ENCODE results near the gene RAPGEF3. TPM values are rescaled to one million over a fixed set of nuclear protein-coding genes. Genes with fewer than 3 reads are reported as not detected.

RAPGEF3 gene
- total RNA-seq, 2 donors from 2014 or later: 27.3 to 35.9 TPM

DNA sequence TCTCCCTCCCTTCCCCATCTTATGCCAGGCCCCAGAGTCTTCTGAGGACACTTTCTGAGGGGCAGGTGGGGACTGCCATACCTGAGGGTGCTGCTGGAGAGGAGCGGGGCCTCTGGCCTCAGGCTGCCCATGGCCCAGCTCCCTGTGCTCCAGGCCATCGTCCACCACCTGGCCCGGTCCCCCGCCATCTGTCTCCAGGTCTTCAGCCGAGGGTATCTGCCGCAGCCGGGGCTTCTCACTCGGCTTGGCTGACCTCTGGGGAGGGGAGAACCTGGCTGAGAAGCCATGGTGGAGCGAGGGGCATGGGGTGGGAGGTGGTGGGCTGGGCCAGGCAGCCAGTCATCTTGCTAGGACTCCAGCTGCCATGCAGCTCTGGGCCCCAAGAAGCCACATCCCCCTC is 36.0 kb upstream of the RAPGEF3 start:
- intact Hi-C loops (cut with DNase I): loop anchor here in 1 of 2 donors (5.0 kb wide), 1 partner anchor 43 kb away; no protein-coding TSS in a partner anchor
- DNase-seq (no peak), ATAC-seq (no peak)

DNA sequence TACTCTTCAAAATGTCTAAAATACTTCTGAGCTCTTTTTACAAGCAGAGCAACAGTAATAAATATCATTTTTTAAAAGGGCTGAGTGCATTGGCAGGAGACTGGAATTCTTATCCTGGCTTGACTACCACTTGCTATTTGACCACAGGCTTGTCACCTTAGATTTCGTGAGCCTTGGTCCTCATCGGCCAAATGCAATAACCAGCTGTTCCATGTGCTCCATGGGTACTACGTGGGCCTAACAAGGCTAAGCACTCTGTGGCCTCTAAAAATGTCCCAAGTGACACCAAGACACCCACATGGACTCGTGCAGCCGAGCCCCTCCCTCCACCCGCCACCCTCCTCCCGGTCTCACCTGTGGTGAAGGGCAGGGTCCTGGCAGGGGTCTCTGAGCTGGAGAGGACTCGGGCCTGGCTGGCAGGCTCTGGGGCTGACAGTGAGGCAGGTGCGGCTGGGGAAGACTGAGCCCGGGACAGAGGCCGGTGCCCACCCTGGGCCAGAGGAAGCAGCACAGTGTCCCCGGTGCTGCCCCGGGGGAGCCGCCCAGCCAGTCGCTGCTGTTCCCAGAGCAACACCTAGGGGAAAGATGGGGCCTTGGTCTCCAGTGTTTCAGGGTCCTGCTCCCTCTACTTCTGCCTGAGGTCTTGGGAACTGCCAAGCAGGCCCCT is 34.5 kb upstream of the RAPGEF3 start:
- no peak for DNase-seq
- intact Hi-C loops (cut with DNase I): no loop called here
- ATAC-seq: no peak

DNA sequence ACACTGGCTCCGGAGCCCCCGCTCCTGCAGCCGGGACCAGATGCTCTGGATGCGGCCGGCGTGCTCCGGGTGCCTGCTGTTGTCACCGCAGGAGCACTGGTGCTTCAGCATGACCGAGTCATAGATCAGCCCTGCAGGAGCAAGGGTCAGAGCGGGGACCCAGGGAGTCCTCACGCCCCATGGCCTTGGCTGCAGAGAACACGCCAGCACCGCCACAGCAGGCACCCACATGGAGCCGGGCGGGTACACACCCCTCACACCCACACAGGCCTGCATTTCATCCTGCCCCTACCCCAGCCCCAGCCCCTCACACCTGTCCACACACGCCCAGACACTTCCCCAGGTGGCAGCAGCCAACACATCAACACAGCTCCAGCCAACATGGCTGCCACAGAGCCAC is 33.2 kb upstream of the RAPGEF3 start:
- DNase-seq: no peak
- ATAC-seq: no peak
- intact Hi-C loops (cut with DNase I): no loop called here

DNA sequence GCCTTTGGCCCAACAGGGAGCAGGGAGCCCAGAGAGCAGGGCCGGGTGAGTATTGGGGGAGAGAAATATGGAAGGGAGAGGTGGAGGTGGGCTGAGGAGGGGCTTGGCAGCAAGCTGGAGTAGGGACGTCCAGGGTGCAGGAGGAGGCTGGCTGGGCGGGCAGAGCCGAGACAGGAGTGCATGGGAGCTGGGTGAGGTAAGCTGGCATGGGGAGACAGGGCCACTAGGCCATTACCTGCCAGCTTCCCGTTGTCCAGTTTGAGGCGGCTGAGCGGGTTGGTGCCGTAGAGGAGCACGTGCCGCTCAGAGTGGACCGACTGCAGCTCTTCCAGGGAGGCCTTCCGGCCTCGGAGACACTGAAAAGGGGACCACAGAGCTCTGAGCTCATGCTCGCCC is 32.7 kb upstream of the RAPGEF3 start:
- DNase-seq: no peak
- intact Hi-C loops (cut with DNase I): no loop called here
- ATAC-seq: no peak

DNA sequence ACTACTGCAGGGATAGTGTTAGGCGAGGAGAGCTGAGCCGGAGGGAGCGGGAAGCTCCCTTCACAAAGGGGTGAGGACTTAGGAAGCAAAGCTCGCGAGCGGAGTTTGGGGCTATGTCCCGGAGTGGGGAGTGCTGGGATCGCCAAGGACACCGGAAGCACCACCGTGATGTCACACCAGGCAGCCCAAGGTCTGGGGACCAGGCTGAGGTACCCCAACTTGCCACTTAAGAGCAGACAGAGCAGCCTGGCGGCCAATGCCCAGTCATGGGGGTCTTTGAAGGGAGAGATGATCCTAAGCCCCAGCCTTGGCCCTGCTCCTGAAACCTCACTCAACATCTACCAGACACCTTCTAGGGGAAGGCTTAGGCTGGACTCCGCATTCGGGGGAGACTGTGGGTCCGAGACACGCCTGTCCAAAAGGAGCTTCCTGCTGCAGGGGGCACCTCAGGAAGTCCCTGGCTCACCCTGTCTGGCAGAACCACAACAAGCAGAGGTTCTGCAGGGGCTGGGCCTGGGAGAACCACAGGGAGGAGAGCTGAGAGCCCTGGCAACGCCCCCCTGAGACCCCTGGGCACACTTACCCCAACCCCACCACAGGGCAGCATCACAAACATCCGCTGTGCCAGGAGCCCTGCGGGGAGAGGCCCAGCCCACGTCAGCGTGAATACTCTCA is 32.1 kb upstream of the RAPGEF3 start:
- intact Hi-C loops (cut with DNase I): no loop called here
- DNase-seq (no peak), ATAC-seq (no peak)

DNA sequence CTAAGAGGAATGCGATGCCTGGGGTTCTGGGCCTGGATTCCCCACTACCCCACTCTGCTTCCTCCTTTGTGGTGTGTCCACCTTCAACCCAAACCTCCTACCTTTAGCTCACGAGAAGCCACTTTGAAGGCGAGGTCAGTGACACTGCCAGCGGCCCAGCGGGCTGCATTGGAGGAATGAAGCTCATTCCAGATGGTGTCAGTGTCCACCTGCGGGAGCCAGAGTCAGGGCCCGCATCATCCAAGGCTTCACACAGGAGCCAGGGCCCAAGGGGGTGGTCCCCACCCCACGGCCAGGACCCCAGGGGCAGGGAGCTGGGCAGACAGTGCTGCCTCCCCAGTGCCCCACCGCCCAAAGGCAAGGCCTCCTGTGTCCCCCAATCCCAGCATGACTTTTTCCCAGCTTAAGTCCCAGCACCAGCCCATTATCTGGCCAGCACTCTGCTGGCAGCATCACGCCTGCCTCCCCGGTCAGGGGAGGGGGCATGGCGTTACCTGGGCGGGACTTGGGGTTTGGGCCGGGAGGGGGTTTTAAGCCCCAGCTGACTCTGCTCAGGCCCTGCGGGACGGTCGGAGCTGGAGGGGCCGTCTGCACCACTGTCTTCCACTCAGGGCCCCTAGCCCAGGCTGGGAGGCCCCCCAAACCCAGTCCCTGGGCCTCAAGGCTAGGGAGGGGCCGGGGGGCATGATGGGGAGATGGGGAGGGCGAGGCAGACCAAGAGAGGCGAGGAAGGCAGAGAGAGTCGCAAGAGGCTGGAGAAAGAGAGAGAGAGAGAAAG is 31.2 kb upstream of the RAPGEF3 start:
- intact Hi-C loops (cut with DNase I): no loop called here
- ATAC-seq (no peak), DNase-seq (no peak)

DNA sequence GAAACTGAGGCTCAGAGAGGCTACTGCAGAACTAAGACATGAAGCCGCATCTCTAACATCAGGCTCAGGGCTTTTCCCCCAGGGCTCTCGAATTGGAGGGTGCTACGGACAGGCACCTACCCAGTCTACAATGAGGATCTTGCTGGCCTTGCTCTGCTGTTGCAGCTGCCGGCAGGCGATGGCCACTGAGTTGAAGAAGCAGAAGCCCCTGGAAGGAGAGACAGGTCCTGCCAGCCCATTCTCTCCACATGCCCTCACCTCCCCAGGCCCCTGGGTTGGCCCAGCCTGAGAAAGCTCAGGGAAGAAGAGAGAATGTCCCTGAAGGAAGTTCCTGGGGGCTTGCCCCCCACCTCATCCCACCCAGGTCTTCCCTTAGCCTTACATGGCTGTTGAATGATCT is 30.5 kb upstream of the RAPGEF3 start:
- intact Hi-C loops (cut with DNase I): no loop called here
- no peak for DNase-seq
- ATAC-seq: no peak

DNA sequence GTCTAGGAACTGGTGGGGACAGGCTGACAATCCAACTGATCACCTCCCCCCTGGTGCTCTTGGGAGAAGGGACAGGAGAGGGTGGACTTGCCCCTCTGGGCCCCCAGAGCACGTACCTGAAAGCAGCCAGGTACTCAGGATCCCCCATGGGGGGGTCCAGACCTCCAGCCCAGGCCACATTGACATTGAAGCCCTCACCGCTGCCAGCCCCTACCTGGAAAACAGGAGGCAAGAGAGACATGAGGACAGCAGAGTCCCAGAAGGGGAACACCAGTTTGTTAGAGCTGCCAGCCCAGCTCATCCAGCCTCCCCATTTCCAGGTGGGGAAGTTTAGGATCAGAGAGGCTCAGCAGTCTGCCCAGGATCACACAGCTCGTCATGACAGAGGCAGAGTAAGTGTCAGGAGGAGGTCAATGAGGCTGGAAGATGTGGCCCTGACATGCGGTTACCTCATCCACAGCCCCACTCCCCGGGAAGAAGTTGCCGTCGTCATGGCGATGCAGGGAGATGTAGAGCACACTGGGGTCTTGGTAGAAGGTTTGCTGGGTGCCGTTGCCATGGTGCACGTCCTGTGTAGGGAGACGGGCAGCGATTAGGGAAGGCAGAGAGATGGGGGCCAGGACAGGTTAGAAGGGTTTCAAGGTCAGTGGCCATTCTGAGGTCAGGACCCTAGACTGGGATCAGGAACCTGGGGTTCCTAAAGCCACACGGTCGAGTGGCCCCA is 29.1 kb upstream of the RAPGEF3 start:
- intact Hi-C loops (cut with DNase I): no loop called here
- DNase-seq (no peak), ATAC-seq (no peak)

DNA sequence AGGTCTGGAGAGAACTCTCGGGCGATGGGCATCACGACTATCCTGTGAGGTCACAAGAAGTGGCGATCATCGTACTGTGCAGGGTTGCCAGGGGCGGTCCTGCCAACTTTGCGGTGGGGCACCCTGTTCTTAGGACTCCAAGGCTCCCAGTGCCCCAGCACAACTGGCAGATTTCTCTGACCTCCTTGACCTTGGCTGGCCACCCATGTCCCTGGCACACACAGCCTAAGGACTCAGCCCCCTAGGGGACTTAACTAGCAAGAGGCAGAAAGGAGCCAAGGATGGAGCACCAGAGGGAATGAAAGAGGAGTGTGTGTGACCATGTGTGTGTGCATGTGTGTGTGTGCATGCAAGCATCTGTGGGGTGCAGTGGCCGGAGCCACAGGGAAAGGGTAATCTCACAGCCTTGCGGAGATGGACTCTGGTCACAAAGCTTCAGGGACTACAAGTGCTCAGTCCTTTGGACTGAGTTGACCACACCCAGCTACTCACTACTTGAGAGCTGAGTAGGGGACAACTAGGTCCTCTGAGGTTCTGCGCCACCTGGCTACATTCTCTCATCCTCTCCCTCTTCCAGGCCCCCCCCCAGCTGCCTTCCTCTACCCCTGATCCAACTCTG is 28.1 kb upstream of the RAPGEF3 start:
- ATAC-seq: no peak
- DNase-seq: no peak
- intact Hi-C loops (cut with DNase I): no loop called here

DNA sequence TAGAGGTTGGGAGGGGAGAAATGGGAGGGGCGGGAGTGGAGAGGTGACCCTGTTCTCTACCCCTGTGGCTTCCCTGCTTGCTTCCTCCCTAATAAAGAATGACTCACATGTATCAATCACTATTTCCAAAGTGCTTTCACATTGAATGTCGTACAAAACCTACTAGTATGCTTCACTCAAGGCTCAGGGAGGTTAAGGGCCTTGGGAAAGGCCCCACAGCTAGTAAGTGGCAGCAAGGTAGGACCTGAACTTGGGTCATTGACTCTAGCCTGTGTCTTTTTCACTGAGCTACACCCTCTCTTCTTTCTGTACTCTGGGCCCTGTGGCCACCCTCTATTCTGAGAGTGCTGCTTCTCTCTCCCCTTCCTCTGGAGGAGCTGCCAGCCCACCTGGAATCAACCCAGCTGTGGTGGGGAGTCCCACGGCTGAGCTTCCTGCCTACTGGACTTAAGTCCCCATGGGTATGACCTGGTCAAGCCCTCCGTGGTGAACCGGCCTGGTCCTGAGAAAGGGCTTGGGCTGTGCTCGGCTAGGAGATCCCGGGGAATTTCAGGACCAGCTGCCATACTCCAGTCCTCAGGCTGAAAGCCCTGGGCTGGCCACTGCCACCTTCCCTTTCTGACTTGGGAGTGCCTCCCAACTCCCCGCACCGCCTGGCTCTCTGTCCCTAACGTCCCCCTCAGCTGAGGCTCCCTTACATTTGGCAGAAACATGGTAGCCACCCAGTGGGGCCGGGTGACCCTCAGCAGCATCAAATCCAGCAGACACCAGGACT is 27.4 kb upstream of the RAPGEF3 start:
- no peak for DNase-seq
- ATAC-seq: no peak
- intact Hi-C loops (cut with DNase I): no loop called here

DNA sequence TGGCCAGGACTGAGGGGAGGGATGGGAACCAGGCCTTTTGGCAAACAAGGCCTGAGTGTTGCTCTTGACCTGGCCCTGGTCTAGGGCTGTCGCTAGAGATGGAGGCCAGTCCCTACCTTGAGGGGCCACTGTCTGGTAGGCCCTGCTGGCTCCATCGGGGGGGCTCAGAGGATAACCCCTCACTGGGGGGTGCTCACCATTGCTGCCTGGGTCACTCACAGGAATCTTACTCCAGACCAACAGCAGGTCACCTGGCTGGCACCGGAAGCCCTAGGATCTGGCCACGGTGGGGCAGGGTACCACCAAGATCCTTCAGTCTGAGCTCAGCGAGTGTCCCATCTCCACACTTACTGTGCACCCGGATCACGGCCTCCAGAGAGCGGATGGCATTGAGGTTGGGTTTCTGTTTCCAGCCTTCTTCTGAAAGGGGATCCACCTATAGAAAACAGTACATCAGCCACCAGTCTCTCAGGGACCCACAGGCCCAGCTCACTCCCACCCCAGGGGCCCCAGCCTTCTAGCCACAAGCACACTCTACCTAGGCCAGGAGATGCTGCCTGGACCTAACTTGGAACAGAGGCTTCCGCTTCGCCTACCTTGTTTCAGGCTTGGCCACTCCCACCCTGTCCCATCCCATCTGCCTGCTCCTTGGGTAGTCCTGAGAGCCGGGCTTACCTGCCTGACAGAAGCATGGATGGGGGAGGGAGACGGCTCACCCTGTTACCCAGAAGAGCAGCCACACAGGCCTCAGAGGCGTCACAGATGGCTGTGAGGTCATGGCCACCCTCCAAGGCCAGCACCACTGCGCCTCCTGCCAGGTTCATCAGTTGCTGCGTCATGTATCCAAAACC is 26.6 kb upstream of the RAPGEF3 start:
- intact Hi-C loops (cut with DNase I): no loop called here
- ATAC-seq (no peak), DNase-seq (no peak)

DNA sequence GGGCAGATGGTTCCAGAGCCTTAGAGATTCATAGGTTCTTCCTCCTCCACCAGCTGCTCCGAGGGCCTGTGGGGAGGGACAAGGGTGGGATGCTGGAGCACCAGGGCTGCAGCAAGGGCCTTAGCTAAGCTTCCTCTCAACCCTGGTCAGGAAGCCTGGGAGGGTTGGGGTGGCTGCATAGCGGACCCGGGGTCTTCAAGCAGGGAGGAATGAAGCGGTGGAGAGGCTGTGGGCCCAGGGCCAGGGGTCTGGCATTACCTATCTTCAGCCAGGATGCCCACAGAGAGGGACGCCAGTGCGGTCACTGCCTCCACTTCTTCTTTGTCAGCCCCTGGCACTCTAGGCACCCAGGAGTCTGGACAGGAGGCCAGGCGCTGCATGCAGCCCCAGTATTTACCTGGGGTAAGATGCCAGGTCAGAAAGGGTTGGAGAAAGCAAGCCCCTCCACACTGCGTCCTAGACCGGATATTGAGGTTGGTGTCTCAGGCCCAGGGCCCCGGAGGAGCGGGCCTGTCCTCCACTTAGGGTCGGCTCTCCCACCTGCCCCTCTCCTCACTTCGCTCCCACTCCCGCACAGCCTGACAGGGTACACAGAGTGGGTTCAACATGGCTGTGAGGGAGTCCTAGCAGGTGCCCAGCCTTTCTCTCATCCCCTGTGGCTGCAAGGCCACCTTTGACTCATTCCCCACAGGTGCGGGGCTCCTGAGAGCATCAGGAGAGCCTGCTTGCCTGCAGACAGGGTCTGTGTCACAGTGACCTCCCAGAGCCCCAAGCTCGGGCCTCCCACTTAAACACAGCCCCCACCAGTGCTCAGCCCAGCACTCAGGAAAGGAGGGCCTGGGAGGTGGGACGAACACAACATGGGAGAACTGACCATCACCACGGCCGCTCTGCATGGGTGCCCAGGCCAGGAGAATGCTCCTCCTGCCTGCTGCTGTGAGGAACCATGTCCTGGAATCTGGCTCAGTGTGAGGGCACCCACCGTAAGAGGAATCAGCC is 25.4 kb upstream of the RAPGEF3 start:
- ATAC-seq (no peak), DNase-seq (no peak)
- intact Hi-C loops (cut with DNase I): no loop called here

DNA sequence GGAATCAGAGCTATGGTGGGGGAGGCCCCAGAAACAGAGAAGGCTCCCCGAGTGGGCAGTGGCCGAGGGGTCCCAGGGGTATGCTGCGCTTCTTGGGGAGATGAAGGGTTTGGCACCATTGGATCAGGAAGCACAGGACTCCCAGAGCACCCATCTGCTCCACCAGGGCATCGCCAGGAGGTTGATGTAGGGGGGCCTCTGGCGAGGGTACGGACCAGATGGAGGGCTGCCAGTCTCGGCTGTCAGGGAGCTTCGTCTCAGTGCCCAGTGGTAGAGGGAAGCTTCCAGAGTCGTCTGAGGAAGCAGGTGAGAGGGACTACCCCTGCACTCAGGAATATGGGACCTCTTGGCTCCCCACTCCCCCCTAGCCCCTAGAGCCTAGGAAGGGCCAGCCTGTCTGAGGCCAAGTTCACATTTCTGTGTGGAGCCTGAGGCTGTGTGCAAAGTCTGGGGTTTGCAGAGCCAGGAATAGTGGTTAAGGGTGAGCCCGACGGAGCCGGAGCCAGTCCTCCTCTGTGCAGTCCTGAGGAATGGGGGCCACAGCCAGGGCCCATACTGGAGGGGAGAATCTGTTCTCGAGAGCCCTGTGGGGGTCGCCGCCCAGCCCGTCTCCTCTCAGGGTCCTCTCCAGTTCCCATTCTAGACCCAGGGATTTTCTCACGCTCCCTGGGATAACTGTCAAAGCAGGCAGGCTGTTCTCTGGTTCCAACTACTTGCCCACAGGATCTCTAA is 24.5 kb upstream of the RAPGEF3 start:
- intact Hi-C loops (cut with DNase I): no loop called here
- DNase-seq (no peak), ATAC-seq (no peak)

DNA sequence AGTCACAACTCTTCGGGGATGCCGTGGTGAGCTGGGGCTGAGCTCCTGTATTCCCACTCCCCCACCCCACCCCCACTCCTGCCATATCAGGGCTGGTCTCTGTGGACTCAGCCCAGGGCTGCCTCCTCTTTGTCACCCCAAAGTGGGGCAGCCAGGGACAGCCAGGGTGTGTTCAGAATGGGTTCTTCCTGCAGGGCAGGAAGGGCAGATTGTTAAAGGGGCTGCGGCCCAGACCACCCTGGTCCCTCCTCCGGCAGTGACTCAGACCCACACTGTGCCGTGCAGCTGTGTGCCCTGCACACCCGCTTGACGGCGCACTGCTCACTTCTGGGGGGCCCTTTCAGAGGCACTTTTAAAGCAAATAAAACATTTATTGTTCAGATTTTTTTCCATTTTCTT is 23.7 kb upstream of the RAPGEF3 start:
- intact Hi-C loops (cut with DNase I): no loop called here
- DNase-seq (no peak), ATAC-seq (no peak)

DNA sequence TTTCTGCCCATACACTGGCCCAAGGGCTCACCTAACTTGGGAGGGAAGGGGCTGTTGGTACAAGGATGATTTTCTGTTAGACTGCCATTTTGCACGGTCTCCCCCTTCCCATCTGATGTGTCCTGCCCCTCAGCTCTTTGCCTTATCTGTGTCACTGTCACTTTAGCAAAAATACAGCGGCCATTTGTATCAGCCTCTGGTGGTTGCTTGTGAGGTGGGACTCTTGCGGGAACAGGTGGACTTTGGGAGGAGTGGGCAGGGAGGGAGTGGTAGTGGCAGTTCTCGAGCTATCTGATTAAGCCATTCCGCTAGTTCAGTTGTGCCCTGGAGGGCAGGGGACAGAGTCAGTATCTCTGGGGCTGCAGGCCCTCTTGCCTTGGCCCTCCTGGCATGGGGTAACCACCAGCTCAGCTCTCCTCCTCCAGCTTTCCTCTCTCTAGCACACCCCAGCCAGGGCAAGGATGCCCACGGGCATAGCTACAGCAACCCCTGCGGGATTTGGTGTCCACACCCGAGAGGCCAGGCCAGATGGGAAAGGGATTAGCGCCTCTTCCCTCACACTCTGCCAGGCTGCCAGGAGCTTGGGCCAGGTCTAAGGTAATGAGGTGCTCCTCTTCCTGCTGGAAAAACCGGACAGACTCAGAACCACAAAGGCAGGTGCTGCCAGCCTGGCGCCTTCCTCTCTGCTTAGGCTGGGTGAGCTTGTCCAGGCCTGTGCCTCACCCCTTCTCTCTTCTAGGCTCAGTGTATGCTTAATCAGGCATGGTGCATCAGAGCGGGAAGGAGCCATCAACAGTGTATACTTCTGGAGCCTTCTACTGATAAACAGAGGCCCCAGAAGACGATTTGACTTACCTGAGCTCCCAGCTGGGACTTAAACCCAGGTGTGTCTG is 23.0 kb upstream of the RAPGEF3 start:
- intact Hi-C loops (cut with DNase I): no loop called here
- DNase-seq (no peak), ATAC-seq (no peak)

All from left cardiac atrium (tissue), 4 donors.